Embryonic facial prominence (tissue), 1 donor: ENCODE data around the gene PLEKHN1.
"Not testable (repeated sequence)": the region's sequence is repeated elsewhere in the genome, so short reads cannot be mapped to it uniquely, and the experiment has no call there.

Experiments
- DNase-seq: peaks from one replicate; pipeline ENCODE4 v3.0.0-alpha.2; 2016; ENCODE audit errors: extremely low spot score

The PLEKHN1 gene

GRCh38 chr1:995665-996633, 29.7 kb downstream of the PLEKHN1 start:
- no peak for DNase-seq

GRCh38 chr1:996851-997712, 30.8 kb downstream of the PLEKHN1 start:
- DNase-seq: no peak

GRCh38 chr1:997713-997992, 31.4 kb downstream of the PLEKHN1 start:
- no peak for DNase-seq

GRCh38 chr1:997993-998744, 31.9 kb downstream of the PLEKHN1 start:
- DNase-seq: no peak

GRCh38 chr1:998745-998994, 32.4 kb downstream of the PLEKHN1 start:
- no peak for DNase-seq

- no peak for DNase-seq
Observed at GRCh38 chr1:998995-999724, 32.9 kb downstream of the PLEKHN1 start.

GRCh38 chr1:999725-1000356, 33.6 kb downstream of the PLEKHN1 start, which contains the start of gene HES4:
TSS of gene HES4 (minus strand) at chr1:1000097. CDS start at chr1:999973, 124 bp downstream.
- peak; percentile 74 for DNase-seq

- DNase-seq: peak; percentile 71
Observed at GRCh38 chr1:1000357-1001056, 34.2 kb downstream of the PLEKHN1 start.

GRCh38 chr1:1001057-1001783, 34.9 kb downstream of the PLEKHN1 start:
- peak; percentile 34 for DNase-seq

GRCh38 chr1:1003618-1004419, 37.5 kb downstream of the PLEKHN1 start:
- no peak for DNase-seq

- no peak for DNase-seq
Observed at GRCh38 chr1:1004420-1004779, 38.1 kb downstream of the PLEKHN1 start.

- no peak for DNase-seq
Observed at GRCh38 chr1:1004780-1005697, 38.8 kb downstream of the PLEKHN1 start.

GRCh38 chr1:1005774-1006304, 39.6 kb downstream of the PLEKHN1 start:
- DNase-seq: no peak

- no peak for DNase-seq
Observed at GRCh38 chr1:1006305-1007159, 40.2 kb downstream of the PLEKHN1 start.

- DNase-seq: not testable (repeated sequence)
Observed at GRCh38 chr1:1010131-1010530, 43.8 kb downstream of the PLEKHN1 start.

- DNase-seq: no peak
Observed at GRCh38 chr1:1011396-1011949, 45.2 kb downstream of the PLEKHN1 start.
